NB4 (cell line): ENCODE measurements around the gene MYOD1.

ENCODE experiments used
- DNase-seq: peaks from one replicate; pipeline ENCODE4 v3.0.0; 2010; ENCODE audit warnings: low read depth
- H3K4me3 ChIP-seq: one replicate; pipeline ENCODE4 v1.5.1; 2011; ENCODE audit warnings: mild to moderate bottlenecking, low read depth, low read length, moderate library complexity
- CTCF ChIP-seq: IDR thresholded peaks from one replicate; pipeline ENCODE4 v1.5.1; 2012; ENCODE audit warnings: low read depth, low read length
- MAX ChIP-seq: IDR thresholded peaks from 2 replicates; pipeline ENCODE4 v1.6.1; 2011; ENCODE audit warnings: low read depth, low read length
- MYC ChIP-seq: IDR thresholded peaks from 2 replicates; pipeline ENCODE4 v1.6.1; 2011; ENCODE audit warnings: low read depth, low read length
- POLR2A ChIP-seq: IDR thresholded peaks from 2 replicates; pipeline ENCODE4 v1.6.1; 2011; ENCODE audit warnings: mild to moderate bottlenecking; ENCODE audit not compliant: insufficient read length; ENCODE audit errors: extremely low read depth

Gene MYOD1

GRCh38 chr11:17750013-17750800 is 30.8 kb downstream of the MYOD1 start:
- no peak overlapping the region for H3K4me3 ChIP-seq
- TF ChIP-seq MAX = no peak
- TF ChIP-seq MYC = no peak
- no peak for TF ChIP-seq POLR2A
- TF ChIP-seq CTCF = no peak
- no peak for DNase-seq

- TF ChIP-seq MYC (no peak), POLR2A (no peak), MAX (no peak), CTCF (no peak)
- DNase-seq = no peak
- no peak overlapping the region for H3K4me3 ChIP-seq
Measured at GRCh38 chr11:17750801-17751165, 31.4 kb downstream of the MYOD1 start.

GRCh38 chr11:17751558-17751957 is 32.2 kb downstream of the MYOD1 start:
- no peak for DNase-seq
- no peak overlapping the region for H3K4me3 ChIP-seq
- TF ChIP-seq MYC = no peak
- no peak for TF ChIP-seq MAX
- TF ChIP-seq CTCF = no peak
- TF ChIP-seq POLR2A = no peak

- no peak overlapping the region for H3K4me3 ChIP-seq
- DNase-seq = no peak
- TF ChIP-seq MAX (no peak), POLR2A (no peak), MYC (no peak), CTCF (no peak)
Measured at GRCh38 chr11:17752144-17752543, 32.8 kb downstream of the MYOD1 start.

GRCh38 chr11:17753153-17753552 is 33.8 kb downstream of the MYOD1 start:
- H3K4me3 ChIP-seq = no peak overlapping the region
- DNase-seq = no peak
- TF ChIP-seq MAX = no peak
- TF ChIP-seq CTCF = no peak
- TF ChIP-seq MYC = no peak
- TF ChIP-seq POLR2A = no peak
